ENCODE data around the gene CDKAL1. TPM values are rescaled to one million over a fixed set of nuclear protein-coding genes. Genes with fewer than 3 reads are reported as not detected.

Gene CDKAL1
- total RNA-seq, 1 experiment from 2014 or later: 16.1 TPM

DNA sequence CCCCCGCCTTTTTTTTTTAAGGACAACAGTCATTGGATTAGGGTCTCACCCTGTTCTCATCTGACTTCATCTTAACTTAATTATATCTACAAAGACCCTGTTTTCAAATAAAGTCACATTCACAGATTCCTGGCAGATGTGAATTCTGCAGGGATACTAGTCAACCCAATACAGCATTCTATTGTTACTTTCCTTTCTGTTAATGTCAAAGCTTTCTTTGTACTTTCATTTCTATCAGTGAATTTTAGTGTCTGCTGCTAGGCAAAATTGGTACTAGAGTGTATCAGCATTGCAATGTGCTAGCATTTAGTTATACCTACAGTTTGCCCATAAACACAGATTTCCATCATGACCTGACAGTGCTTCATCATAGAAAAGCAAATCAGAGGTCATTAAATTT lies 281.9 kb downstream of the CDKAL1 start:
- Histone ChIP-seq H2AFZ (no peak overlapping the region), H3K9me3 (ENCODE audit: insufficient read depth, low read depth) (no peaks in the 10 kb centered on the region), H3K36me3 (ENCODE audit: low read depth) (no peaks in the 10 kb centered on the region), H3K79me2 (ENCODE audit: low read depth) (no peaks in the 10 kb centered on the region), H3F3A (ENCODE audit: insufficient read depth, low read depth) (no peaks in the 10 kb centered on the region), H3K27me3 (ENCODE audit: insufficient read depth, low read depth) (no peaks in the 10 kb centered on the region), H3K4me1 (replicated peaks; ENCODE audit: insufficient read depth) (peaks cover 11% of the 10 kb centered on the region), H3K4me2 (no peak overlapping the region), H4K20me1 (ENCODE audit: insufficient read depth) (no peaks in the 10 kb centered on the region), H3K27ac (no peak overlapping the region), H3K9me2 (ENCODE audit: insufficient read depth) (no peaks in the 10 kb centered on the region), H3K4me3 (no peak overlapping the region)
- no peak for TF ChIP-seq EZH2 (IDR thresholded peaks at IDR 0.05; ENCODE audit: low read depth)
- TF ChIP-seq, protein P1, sequence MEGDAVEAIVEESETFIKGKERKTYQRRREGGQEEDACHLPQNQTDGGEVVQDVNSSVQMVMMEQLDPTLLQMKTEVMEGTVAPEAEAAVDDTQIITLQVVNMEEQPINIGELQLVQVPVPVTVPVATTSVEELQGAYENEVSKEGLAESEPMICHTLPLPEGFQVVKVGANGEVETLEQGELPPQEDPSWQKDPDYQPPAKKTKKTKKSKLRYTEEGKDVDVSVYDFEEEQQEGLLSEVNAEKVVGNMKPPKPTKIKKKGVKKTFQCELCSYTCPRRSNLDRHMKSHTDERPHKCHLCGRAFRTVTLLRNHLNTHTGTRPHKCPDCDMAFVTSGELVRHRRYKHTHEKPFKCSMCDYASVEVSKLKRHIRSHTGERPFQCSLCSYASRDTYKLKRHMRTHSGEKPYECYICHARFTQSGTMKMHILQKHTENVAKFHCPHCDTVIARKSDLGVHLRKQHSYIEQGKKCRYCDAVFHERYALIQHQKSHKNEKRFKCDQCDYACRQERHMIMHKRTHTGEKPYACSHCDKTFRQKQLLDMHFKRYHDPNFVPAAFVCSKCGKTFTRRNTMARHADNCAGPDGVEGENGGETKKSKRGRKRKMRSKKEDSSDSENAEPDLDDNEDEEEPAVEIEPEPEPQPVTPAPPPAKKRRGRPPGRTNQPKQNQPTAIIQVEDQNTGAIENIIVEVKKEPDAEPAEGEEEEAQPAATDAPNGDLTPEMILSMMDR (conservative IDR thresholded peaks at IDR 0.05): no peak
- no TSS peak for BruUV-seq (replicated peaks)
- ChIA-PET POLR2A (ENCODE audit: unreplicated experiment) (no interaction called here), CTCF (no interaction called here)
- no peak for DNase-seq
- intact Hi-C loops (cut with micrococcal nuclease; ENCODE audit: unreplicated experiment): no loop called here

DNA sequence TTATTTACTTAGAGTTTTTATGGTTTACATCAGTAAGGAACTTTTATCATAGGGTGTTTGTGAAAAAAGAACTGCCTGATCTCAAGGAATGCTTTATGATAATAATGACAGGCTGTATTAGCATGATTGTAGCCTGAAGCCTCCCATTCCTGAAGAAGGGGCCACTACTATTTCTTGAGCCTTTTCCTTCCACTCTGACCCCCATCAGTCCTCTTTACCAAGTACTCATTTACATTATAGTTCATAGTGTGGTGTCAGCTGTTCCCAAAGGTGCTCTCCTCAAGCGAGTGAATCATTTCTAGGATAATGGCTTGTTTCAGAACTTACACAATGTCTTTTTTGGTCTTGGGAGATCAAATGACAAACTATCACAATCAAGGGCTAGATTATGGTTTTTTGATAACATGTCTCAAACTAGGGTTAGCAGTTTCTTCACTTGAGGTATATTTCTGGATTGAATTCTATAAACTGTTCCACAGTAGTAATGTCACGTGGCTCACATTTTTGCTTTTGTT lies 283.6 kb downstream of the CDKAL1 start:
- Histone ChIP-seq H3K4me2 (no peak overlapping the region), H3F3A (ENCODE audit: insufficient read depth, low read depth) (no peaks in the 10 kb centered on the region), H3K27ac (no peak overlapping the region), H3K4me3 (no peak overlapping the region), H3K79me2 (ENCODE audit: low read depth) (no peaks in the 10 kb centered on the region), H3K27me3 (ENCODE audit: insufficient read depth, low read depth) (no peaks in the 10 kb centered on the region), H3K4me1 (replicated peaks; ENCODE audit: insufficient read depth) (no peaks in the 10 kb centered on the region), H4K20me1 (ENCODE audit: insufficient read depth) (no peaks in the 10 kb centered on the region), H3K9me3 (ENCODE audit: insufficient read depth, low read depth) (no peaks in the 10 kb centered on the region), H2AFZ (no peak overlapping the region), H3K9me2 (ENCODE audit: insufficient read depth) (no peaks in the 10 kb centered on the region), H3K36me3 (ENCODE audit: low read depth) (no peaks in the 10 kb centered on the region)
- POLR2A ChIA-PET (ENCODE audit: unreplicated experiment): no interaction called here
- intact Hi-C loops (cut with micrococcal nuclease; ENCODE audit: unreplicated experiment): no loop called here
- BruUV-seq (replicated peaks): no TSS peak
- CTCF ChIA-PET: no interaction called here
- DNase-seq: no peak
- no peak for TF ChIP-seq EZH2 (IDR thresholded peaks at IDR 0.05; ENCODE audit: low read depth)
- TF ChIP-seq, protein P1 (conservative IDR thresholded peaks at IDR 0.05): no peak

DNA sequence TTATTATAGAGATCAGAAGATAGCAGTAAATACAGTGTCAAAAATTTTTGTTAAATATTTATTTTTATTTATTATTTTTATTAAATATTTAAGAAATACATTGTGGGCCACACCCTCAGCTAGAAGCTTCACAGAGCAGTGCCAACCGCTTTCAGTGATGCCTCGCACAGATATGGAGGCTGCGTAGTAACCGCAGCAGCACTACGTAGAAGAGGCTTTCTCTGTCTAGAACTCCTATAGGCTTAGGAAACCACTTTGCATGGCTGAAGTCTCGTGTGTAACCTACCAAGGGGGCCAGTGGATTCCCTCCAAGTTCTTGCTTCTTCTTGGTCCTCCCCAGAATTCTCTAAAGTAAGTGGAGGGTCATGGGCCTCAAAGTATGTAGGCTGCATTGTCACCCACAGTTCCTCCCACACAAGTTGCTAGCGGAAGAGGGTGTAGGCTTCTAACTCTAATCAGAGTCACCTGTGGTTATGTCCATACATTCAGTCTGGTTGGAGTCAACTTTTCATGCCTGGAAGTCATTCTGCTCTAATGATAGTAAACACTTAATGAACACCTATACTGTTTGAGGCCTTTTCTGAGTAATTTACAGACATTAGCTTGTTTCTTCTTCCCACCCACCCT lies 285.6 kb downstream of the CDKAL1 start:
- POLR2A ChIA-PET (ENCODE audit: unreplicated experiment): no interaction called here
- no peak for DNase-seq

More for the DNA sequence above, 285.6 kb downstream of the CDKAL1 start:
- no peaks in the 10 kb centered on the region for H3K27me3 ChIP-seq (ENCODE audit: insufficient read depth, low read depth)
- no peaks in the 10 kb centered on the region for H3K9me2 ChIP-seq (ENCODE audit: insufficient read depth)
- no peaks in the 10 kb centered on the region for H3F3A ChIP-seq (ENCODE audit: insufficient read depth, low read depth)
- H3K79me2 ChIP-seq (ENCODE audit: low read depth): no peaks in the 10 kb centered on the region
- CTCF ChIA-PET: no interaction called here
- no peak overlapping the region for H2AFZ ChIP-seq
- no peak overlapping the region for H3K27ac ChIP-seq
- no peak for TF ChIP-seq EZH2 (IDR thresholded peaks at IDR 0.05; ENCODE audit: low read depth)
- TF ChIP-seq, protein P1 (conservative IDR thresholded peaks at IDR 0.05): no peak
- H3K4me1 ChIP-seq (replicated peaks; ENCODE audit: insufficient read depth): no peaks in the 10 kb centered on the region
- H4K20me1 ChIP-seq (ENCODE audit: insufficient read depth): no peaks in the 10 kb centered on the region
- H3K4me2 ChIP-seq: no peak overlapping the region
- H3K36me3 ChIP-seq (ENCODE audit: low read depth): no peaks in the 10 kb centered on the region
- no TSS peak for BruUV-seq (replicated peaks)
- intact Hi-C loops (cut with micrococcal nuclease; ENCODE audit: unreplicated experiment): no loop called here
- no peak overlapping the region for H3K4me3 ChIP-seq
- no peaks in the 10 kb centered on the region for H3K9me3 ChIP-seq (ENCODE audit: insufficient read depth, low read depth)
